HG03175 (cell line): ENCODE results near the gene KLHL36.
"Not testable (repeated sequence)": the region's sequence is repeated elsewhere in the genome, so short reads cannot be mapped to it uniquely, and the experiment has no call there.

Source experiments
- ATAC-seq: cut with Tn5 transposase; IDR thresholded peaks from one replicate; pipeline ENCODE4 v1.9.1; 2021; ENCODE audit warnings: mild to moderate bottlenecking, moderate library complexity; ENCODE audit not compliant: unreplicated experiment

KLHL36 gene

GRCh38 chr16:84690088-84690819 lies 41.9 kb downstream of the KLHL36 start:
- ATAC-seq: no peak

DNA sequence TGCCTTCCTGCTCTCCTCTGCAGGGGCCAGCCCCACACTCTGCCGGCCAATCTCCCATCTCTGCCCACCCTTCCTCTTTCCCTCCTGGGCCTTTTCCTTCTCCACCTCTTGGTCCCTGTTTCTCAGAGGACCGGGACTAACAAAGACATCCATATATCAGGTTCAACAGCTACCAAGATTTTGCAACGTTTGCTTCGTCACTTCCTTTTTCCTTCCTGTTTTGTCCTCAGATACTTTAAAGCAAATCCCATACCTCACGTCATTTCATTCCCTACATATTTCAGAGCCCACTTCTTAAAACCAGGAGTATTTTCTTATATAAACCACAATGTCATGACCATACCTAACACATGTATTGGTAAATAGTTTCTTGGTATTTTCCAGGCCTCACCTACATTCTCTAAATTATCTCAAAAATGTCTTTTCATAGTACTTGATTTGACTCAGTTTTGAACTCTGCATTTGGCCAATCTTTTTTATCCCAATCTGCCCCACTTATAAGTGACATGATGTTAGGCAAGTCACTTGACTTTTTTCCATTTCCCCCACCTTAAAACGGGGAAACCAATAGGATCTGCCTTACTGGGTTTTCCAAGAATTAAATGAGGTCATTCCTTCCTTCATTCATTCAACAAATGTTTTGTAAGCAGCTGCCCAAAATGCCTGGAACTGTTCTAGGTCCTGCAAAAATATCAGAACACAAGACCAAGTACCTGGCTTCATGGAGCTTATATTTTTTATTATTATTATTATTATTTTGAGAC lies 44.3 kb downstream of the KLHL36 start:
- ATAC-seq: no peak

DNA sequence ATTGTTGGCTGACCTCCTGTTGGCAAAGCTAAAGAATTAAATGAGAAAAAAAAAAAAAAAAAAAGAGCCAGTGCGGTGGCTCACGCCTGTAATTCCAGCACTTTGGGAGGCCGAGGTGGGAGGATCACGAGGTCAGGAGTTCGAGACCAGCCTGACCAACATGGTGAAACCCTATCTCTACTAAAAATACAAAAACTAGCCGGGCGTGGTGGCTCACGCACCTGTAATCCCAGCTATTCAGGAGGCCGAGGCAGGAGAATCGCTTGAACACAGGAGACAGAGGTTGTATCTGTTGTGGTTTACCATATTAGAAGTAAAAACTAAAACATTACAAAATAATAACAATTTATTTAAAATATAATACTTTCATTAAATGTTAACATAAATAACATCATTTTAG lies 45.6 kb downstream of the KLHL36 start:
- not testable (repeated sequence) for ATAC-seq

DNA sequence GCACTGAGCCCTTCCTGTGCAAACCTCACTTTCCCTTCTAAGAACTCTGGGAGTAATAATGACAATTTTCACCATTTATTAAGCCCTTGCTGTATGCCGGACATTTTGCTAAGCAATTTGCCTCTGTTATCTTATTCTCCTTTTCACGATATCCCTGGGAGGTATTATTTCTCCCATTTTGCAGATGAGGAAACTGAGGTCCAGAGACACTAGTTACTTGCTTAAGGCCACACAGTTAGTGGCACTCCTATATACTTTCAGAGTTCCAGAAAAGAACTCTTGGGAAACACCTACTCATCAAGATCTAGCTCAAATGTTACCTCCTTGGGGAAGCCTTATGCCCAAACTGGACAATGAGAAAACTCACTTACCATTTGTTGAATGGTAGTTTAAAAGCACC lies 46.7 kb downstream of the KLHL36 start:
- no peak for ATAC-seq

- no peak for ATAC-seq
These were observed 50.9 kb downstream of the KLHL36 start for GRCh38 chr16:84699147-84699711.

GRCh38 chr16:84699712-84700445 lies 51.6 kb downstream of the KLHL36 start, which contains the start of gene USP10:
Gene USP10 (plus strand): TSS chr16:84700000. CDS start chr16:84700091, 91 bp downstream.
- ATAC-seq: peak; percentile 81

DNA sequence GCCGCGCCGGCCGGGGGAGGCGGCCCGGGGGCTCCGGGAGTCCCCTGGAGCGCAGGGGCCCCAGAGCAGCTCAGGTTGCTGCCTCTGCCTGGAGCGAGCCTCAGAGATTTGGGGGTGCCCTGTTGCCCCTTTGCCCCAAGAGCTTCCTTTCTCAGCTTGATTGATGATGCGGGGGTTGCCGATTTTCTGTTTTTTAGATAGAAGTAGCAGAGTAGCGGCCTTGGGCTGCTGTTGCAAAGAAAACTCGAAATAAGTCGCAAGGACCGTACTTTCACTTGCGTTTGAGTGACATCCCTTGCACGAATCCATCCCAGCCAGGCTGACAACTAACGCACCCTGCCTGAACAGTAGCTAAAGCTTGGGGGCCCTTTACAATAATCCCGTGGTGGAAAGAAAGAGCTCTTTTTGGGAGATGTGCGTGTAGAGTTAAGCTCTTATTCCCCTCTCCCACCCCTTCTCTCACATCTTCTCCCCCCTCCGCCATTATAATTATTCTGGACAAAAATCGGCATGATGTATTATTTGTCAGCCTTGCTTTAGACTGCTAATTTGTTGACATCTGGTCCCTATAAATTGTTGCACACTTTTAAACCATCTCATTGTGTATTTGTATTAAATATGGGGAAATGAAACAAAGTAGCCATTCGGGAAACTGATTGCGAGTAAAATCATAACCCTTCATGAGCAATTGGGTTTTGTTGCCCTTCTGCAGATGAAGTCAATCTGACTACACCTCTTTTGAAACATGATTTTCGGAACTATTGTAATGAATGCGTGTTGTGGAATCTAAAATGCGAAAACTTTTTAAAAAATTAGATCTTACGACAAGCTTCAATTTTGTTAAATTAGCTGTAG lies 52.4 kb downstream of the KLHL36 start:
- ATAC-seq: peak; percentile 44

DNA sequence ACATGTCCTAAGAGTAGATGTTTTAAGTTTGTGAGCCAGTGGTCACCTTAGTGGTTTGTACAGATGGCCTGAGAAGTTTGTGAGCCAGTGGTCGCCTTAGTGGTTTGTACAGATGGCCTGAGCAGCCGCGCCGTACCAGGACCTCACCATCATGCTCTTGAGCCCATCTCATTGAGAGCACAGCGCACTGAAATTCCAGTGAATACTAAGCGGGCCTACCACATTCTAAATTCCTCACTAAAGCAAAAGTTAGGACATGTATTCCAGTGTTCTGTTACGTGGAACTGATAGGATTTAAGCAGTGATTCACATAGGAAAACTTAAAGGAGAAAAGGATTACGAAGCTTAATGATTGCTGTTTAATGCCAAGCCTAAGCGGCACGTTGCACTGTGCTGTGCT lies 55.4 kb downstream of the KLHL36 start:
- ATAC-seq: no peak

- ATAC-seq: no peak
These were observed 55.9 kb downstream of the KLHL36 start for GRCh38 chr16:84704253-84704652.

- ATAC-seq: no peak
These were observed 58.5 kb downstream of the KLHL36 start for GRCh38 chr16:84706856-84707255.

DNA sequence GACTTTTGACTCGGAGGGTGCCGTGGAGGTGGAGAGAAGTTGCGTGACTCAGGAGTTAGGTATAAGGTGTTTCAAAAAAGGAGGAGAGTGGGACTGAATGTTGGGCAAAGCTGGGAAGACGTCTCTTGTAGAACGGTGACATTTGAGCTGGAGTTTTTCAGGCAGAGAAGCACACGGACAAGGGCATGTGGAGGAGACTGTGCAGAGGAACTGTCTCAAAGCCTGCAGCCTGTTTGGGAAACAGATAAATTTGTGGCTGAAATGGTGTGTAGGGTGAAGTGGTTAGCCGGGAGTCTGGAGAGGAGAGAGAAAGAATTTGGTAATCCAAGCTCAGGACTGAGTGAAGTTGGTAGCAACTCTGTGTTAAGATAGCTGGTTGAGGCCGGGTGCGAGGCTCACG lies 61.3 kb downstream of the KLHL36 start:
- no peak for ATAC-seq

DNA sequence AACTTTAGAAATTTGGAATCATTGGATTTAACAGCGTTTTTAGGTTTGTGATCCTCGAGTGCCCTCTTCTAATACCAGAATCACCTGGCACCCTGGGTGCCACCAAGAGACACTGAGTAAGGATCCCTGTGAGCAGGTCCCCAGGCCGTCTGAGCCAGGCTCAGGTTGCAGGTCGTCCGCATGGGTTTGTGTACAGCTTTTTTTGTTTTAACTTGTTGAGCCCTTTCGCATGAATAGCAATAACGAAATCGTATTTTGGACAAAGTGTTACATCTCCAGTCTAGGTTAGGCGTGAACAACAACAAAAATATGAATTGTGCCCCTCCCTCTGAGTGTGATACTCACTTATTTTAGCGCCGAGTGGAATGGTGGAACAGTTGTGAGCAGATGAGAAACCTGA lies 62.4 kb downstream of the KLHL36 start:
- no peak for ATAC-seq
